GM12874 (cell line): Measurements from ENCODE around the gene NINJ2.

Experiments
- CTCF ChIP-seq: IDR thresholded peaks from 2 replicates; pipeline ENCODE4 v1.5.1; 2011; ENCODE audit warnings: low read depth, mild to moderate bottlenecking, control low read depth, low read length, moderate library complexity; ENCODE audit not compliant: insufficient read depth

NINJ2 gene

GRCh38 chr12:585062-586061 is 77.9 kb downstream of the NINJ2 start:
- TF ChIP-seq CTCF = no peak

DNA sequence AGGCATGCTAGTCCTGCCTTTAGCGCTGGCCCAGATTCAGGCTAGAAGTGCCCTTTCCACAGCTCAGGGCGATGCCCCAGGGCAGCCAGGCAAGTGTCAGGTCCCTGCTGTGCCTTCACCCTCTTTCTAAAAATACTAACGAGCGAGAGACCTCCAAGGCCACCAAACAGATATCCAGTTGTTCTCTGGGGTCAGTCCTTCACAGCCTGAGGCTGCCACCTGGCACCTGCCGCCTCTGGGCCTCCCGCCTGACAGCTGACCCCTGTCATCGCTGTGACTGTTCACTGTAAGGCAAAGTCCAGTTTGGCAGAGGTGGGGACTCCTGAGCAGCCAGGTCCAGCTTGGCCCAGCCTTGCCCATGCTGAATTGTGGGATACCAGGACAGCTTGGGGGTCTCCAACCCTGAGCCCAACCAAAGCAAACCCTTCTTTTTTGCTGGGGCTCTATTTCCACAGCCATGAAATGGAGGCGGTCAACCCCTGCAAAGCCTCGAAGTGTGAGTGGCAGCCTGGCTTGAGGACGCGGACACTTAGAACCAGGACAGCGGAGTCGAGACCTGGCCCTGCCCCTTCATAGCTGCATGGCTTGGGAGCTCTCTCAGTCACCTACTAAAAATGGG is 79.9 kb downstream of the NINJ2 start:
- no peak for TF ChIP-seq CTCF

DNA sequence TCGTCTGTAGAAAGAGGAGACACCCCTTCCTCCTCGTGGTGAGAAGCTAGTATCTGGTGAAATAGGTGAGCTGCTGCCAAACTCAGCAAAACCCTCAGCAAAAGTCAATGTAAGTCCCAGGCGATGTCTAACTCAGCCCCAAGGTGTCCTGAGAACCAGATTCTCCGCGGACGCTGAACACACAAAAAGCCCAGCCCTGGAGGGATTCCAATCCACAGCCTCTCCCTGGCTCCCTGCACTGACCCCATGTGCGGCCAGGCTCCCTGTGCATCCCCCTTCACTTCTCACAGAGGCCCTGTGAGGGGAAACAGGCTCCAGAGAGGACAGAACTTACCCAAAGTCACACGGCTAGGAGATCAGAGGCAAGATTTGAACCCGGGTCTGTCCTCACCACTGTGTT is 81.5 kb downstream of the NINJ2 start:
- no peak for TF ChIP-seq CTCF

- TF ChIP-seq CTCF = no peak
These were observed 81.9 kb downstream of the NINJ2 start for GRCh38 chr12:581321-581720.

DNA sequence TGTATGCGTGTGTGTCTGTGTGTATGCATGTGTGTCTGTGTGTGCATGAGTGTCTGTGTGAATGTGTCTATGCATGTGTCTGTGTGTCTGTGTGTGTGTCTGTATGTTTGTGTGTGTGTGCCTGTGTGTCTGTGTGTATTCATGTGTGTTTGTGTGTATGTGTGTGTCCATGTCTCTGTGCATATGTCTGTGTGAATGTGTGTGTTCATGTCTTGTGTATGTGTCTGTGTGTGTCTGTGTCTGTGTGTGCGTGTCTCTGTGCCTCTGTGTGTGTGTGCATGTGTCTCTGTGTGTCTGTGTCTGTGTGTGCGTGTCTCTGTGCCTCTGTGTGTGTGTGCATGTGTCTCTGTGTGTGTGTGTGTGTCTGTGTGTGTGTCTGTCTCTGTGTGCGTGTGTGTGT is 82.4 kb downstream of the NINJ2 start:
- TF ChIP-seq CTCF = no peak

DNA sequence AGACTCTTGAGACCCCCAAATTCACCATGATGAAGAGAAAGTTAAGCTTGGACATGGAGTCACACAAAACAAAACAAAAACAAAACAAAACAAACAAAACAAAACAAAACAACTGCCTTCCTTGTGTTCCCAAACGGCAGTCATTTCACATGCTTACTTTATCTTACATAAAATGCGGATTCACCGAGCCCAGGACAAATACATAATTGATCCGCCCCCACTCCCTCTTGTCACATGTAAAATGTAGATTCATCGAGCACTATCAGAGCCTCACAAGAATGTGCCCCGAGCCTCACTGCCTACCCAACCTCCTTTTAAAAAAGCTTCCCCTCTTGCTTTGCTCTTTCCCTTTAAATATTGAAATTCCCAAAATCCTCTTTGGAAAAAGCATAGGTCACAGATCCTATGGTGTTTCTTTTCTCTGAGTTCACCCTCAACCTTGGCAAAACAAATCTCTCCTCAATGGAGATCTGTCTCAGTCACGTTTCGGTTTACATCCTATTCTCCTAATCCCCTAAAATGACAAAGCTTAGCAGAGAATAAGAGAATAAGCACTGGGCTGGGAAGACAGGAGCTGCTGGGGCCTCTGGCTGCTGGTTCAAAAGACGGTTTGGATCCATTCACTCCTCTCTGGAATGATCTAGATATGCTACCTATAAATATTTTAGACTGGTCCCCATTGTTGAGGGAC is 83.7 kb downstream of the NINJ2 start:
- no peak for TF ChIP-seq CTCF
